H1 (cell line): ENCODE measurements around the gene HCAR1. TPM values are rescaled to one million over a fixed set of nuclear protein-coding genes. Genes with fewer than 3 reads are reported as not detected.

Experiments
- CTCF ChIA-PET: fragments of 300-600 bp; sonication (Branson Sonifier 250); formaldehyde crosslinking; loops from one replicate; lab custom pipeline; 2021; ENCODE audit not compliant: partially characterized antibody; lab: Charles Lee
- POLR2A ChIA-PET: fragments of 300-600 bp; sonication (Branson Sonifier 250); formaldehyde crosslinking; loops from one replicate; lab custom pipeline; 2021; ENCODE audit warnings: inconsistent platforms; ENCODE audit not compliant: partially characterized antibody; lab: Charles Lee
- DNase-seq, 2 experiments: peaks; one replicate each; pipeline versions ENCODE4 v3.0.0 to v3.0.0-alpha.2; 2010 to 2022; ENCODE audit warnings: low spot score in 2 of 2, low read depth in 1 of 2, mixed read lengths in 1 of 2
- FAIRE-seq: peaks from 2 replicates; lab custom pipeline; 2011; peaks lifted over from hg19 to GRCh38; lab: Jason Lieb, UNC
- H2AFZ ChIP-seq: 2 replicates; pipeline ENCODE4 v1.8.1; 2012; ENCODE audit warnings: low read length, inconsistent platforms
- H2AK5ac ChIP-seq: 2 replicates; pipeline ENCODE4 v1.6.1; 2013; ENCODE audit warnings: low read depth, low read length
- H2BK120ac ChIP-seq: replicated peaks from 2 replicates; pipeline ENCODE3; 2013; ENCODE audit warnings: low read depth, low read length, inconsistent platforms
- H2BK12ac ChIP-seq: 2 replicates; pipeline ENCODE4 v1.6.1; 2013; ENCODE audit warnings: low read depth, low read length
- H2BK15ac ChIP-seq: 2 replicates; pipeline ENCODE4 v1.6.1; 2013; ENCODE audit warnings: low read length
- H2BK20ac ChIP-seq: 2 replicates; pipeline ENCODE4 v1.6.1; 2013; ENCODE audit warnings: low read length
- H2BK5ac ChIP-seq: 2 replicates; pipeline ENCODE4 v1.6.1; 2013; ENCODE audit warnings: low read depth, low read length
- H3K14ac ChIP-seq: 2 replicates; pipeline ENCODE4 v1.6.1; 2013; ENCODE audit warnings: inconsistent platforms; ENCODE audit not compliant: insufficient read length
- H3K18ac ChIP-seq: 2 replicates; pipeline ENCODE4 v1.6.1; 2013; ENCODE audit warnings: low read length; ENCODE audit errors: extremely low read depth
- H3K23ac ChIP-seq: 2 replicates; pipeline ENCODE4 v1.6.1; 2013; ENCODE audit warnings: inconsistent platforms; ENCODE audit not compliant: insufficient read length
- H3K23me2 ChIP-seq: 2 replicates; pipeline ENCODE4 v1.6.1; 2013; ENCODE audit warnings: low read depth, low read length
- H3K27ac ChIP-seq: 2 replicates; pipeline ENCODE4 v1.6.1; 2011; ENCODE audit warnings: low read depth, low read length, inconsistent platforms
- H3K27me3 ChIP-seq, 4 experiments: replicated peaks in 1 of 4; 1 replicate in 1 of 4; 2 replicates in 3 of 4; pipeline versions ENCODE4 v1.6.1 to v1.8.1; 2011 to 2013; ENCODE audit warnings: low read length in 3 of 4, mild to moderate bottlenecking in 3 of 4, inconsistent platforms in 2 of 4, mixed read lengths in 2 of 4, moderate library complexity in 1 of 4; ENCODE audit not compliant: control insufficient read depth in 3 of 4, insufficient read depth in 3 of 4; ENCODE audit errors: extremely low read depth in 1 of 4
- H3K36me3 ChIP-seq, 4 experiments: 2 replicates each; pipeline versions ENCODE4 v1.6.1 to v1.8.1; 2011 to 2013; ENCODE audit warnings: mild to moderate bottlenecking in 4 of 4, low read length in 3 of 4, moderate library complexity in 2 of 4, control low read depth in 1 of 4, inconsistent platforms in 1 of 4; ENCODE audit not compliant: insufficient read depth in 4 of 4, control insufficient read depth in 2 of 4
- H3K4ac ChIP-seq: replicated peaks from 2 replicates; pipeline ENCODE3; 2013; ENCODE audit warnings: low read length, low read depth, mixed read lengths, inconsistent platforms; ENCODE audit not compliant: insufficient read length
- H3K4me1 ChIP-seq, 4 experiments: replicated peaks in 1 of 4; 1 replicate in 1 of 4; 2 replicates in 3 of 4; pipeline versions ENCODE4 v1.6.1 to v1.8.1; 2011 to 2013; ENCODE audit warnings: low read length in 3 of 4, inconsistent platforms in 2 of 4, mixed read lengths in 1 of 4; ENCODE audit not compliant: insufficient read depth in 4 of 4, control insufficient read depth in 3 of 4
- H3K4me2 ChIP-seq, 2 experiments: 2 replicates each; pipeline versions ENCODE4 v1.6.1 to v1.8.1; 2011 to 2013; ENCODE audit warnings: low read depth in 2 of 2, low read length in 2 of 2, control low read depth in 1 of 2, inconsistent platforms in 1 of 2, mild to moderate bottlenecking in 1 of 2; ENCODE audit not compliant: insufficient read depth in 1 of 2
- H3K4me3 ChIP-seq, 4 experiments: fragments of 200-600, 300-600 bp in 1 of 4; sonication (generic), shearing (Covaris generic), sonication (Bioruptor Twin) in 1 of 4; 2 replicates each; pipeline versions ENCODE4 v1.5.1 to v1.8.1; 2011 to 2016; ENCODE audit warnings: low read length in 4 of 4, low read depth in 3 of 4, control low read depth in 2 of 4, inconsistent platforms in 2 of 4, mild to moderate bottlenecking in 2 of 4, mixed read lengths in 1 of 4, moderate library complexity in 1 of 4; ENCODE audit not compliant: insufficient read depth in 2 of 4; ENCODE audit errors: extremely low read depth in 1 of 4
- H3K56ac ChIP-seq: replicated peaks from 2 replicates; pipeline ENCODE3; 2013; ENCODE audit warnings: low read depth, mild to moderate bottlenecking, mixed read lengths, low read length, inconsistent platforms; ENCODE audit not compliant: insufficient read length
- H3K79me1 ChIP-seq: 2 replicates; pipeline ENCODE4 v1.6.1; 2013; ENCODE audit warnings: low read depth, low read length, control low read depth
- H3K79me2 ChIP-seq, 2 experiments: 2 replicates each; pipeline versions ENCODE4 v1.6.1 to v1.8.1; 2012 to 2013; ENCODE audit warnings: low read length in 2 of 2, mild to moderate bottlenecking in 2 of 2, inconsistent platforms in 1 of 2; ENCODE audit not compliant: insufficient read depth in 2 of 2, control insufficient read depth in 1 of 2
- H3K9ac ChIP-seq, 4 experiments: replicated peaks in 1 of 4; 1 replicate in 1 of 4; 2 replicates in 3 of 4; pipeline versions ENCODE4 v1.6.1 to v1.8.1; 2011 to 2013; ENCODE audit warnings: low read depth in 3 of 4, low read length in 3 of 4, control low read depth in 2 of 4, mild to moderate bottlenecking in 2 of 4, moderate library complexity in 2 of 4, inconsistent platforms in 1 of 4; ENCODE audit errors: extremely low read depth in 1 of 4
- H3K9me3 ChIP-seq, 2 experiments: 2 replicates each; pipeline versions ENCODE4 v1.6.1 to v1.8.1; 2012 to 2013; ENCODE audit warnings: mild to moderate bottlenecking in 2 of 2, moderate library complexity in 2 of 2, control low read depth in 1 of 2, inconsistent platforms in 1 of 2, low read depth in 1 of 2, low read length in 1 of 2, mixed read lengths in 1 of 2; ENCODE audit not compliant: insufficient read depth in 2 of 2
- H4K20me1 ChIP-seq, 2 experiments: replicated peaks in 1 of 2; 2 replicates each; pipeline versions ENCODE3 to v1.8.1; 2011 to 2013; ENCODE audit warnings: inconsistent platforms in 2 of 2, low read length in 2 of 2, mild to moderate bottlenecking in 1 of 2; ENCODE audit not compliant: insufficient read depth in 2 of 2, control insufficient read depth in 1 of 2
- H4K5ac ChIP-seq: 2 replicates; pipeline ENCODE4 v1.6.1; 2013; ENCODE audit warnings: low read length, low read depth, mixed read lengths, inconsistent platforms; ENCODE audit not compliant: insufficient read length
- H4K8ac ChIP-seq: 2 replicates; pipeline ENCODE4 v1.8.0; 2013; ENCODE audit warnings: mild to moderate bottlenecking, moderate library complexity, low read length, inconsistent platforms; ENCODE audit not compliant: insufficient read depth; ENCODE audit errors: extremely low read depth
- H4K91ac ChIP-seq: replicated peaks from 2 replicates; pipeline ENCODE3; 2013; ENCODE audit warnings: low read length, mixed read lengths, inconsistent platforms; ENCODE audit not compliant: insufficient read length
- ATF3 ChIP-seq: IDR thresholded peaks from 2 replicates; pipeline ENCODE4 v1.6.1; 2011; ENCODE audit warnings: low read depth, mild to moderate bottlenecking, low read length; ENCODE audit not compliant: insufficient read depth
- CBX5 ChIP-seq: fragments of 300-800, 300-1000 bp; sonication (generic); IDR thresholded peaks from 2 replicates; pipeline ENCODE4 v1.7.1; 2016; ENCODE audit warnings: antibody characterized with exemption, low read length, low read depth
- CHD1 ChIP-seq: IDR thresholded peaks from 2 replicates; pipeline ENCODE4 v1.6.1; 2012; ENCODE audit warnings: low read depth, low read length, improper control_type of control experiment
- MAFK ChIP-seq: IDR thresholded peaks from 2 replicates; pipeline ENCODE4 v1.6.1; 2012; ENCODE audit warnings: low read depth, mild to moderate bottlenecking, improper control_type of control experiment, low read length
- POLR2AphosphoS5 ChIP-seq: IDR thresholded peaks from 2 replicates; pipeline ENCODE4 v1.6.1; 2011; ENCODE audit warnings: low read depth, low read length
- USF2 ChIP-seq: IDR thresholded peaks from 2 replicates; pipeline ENCODE4 v1.6.1; 2011; ENCODE audit warnings: low read length, improper control_type of control experiment
- WGBS, 2 experiments: shearing (Covaris generic) in 1 of 2; methylation state at CpG; one replicate each; pipeline versions ENCODE4 v1.1.6 to v1.1.7; 2013 to 2015; ENCODE audit warnings: low lambda C conversion rate in 2 of 2, mixed read lengths in 2 of 2, inconsistent platforms in 1 of 2, low coverage in 1 of 2, missing lambda C conversion rate in 1 of 2; ENCODE audit not compliant: insufficient replicate concordance in 2 of 2, insufficient coverage in 1 of 2, insufficient read length in 1 of 2; ENCODE audit errors: extremely low coverage in 1 of 2, missing lambda C conversion rate in 1 of 2; 5-methylcytosine and 5-hydroxymethylcytosine counted together
- polyA plus RNA-seq, 7 experiments: library from polyadenylated mRNA; depleted of rRNA in 3 of 7; stranded (reverse) in 5 of 7; unstranded in 2 of 7; fragments of >200 nt in 5 of 7; fragments of 200-250 nt in 2 of 7; gene quantifications; 1 replicate in 5 of 7; 2 replicates in 1 of 7; 4 replicates in 1 of 7; pipeline versions ENCODE4 v1.2.1 to v1.2.3, GENCODE V29; 2011 to 2013; ENCODE audit warnings: missing spikeins in 2 of 7, mixed read lengths in 2 of 7
- total RNA-seq: library from RNA; stranded (reverse); fragmentation: NEBNext Ultra II Directional; extraction: Animal tissue kit (Norgen Biotek cat#: 25700); gene quantifications from 2 replicates; pipeline ENCODE4 v1.2.1, GENCODE V29; 2021

HCAR1 gene
- total and polyA plus RNA-seq, 2 of the 8 experiments (the other 6 are each of a cell fraction or from before 2014, with no cell fraction given): 0.02 TPM; not detected in 1

GRCh38 chr12:122749569-122750332 lies 19.1 kb upstream of the HCAR1 start:
- Histone ChIP-seq H3K4me2 (no peak overlapping the region), H3K79me2 (peaks cover 0 to 20% of the 10 kb centered on the region in 2 experiments; a peak in 3 of 4 replicates), H3K27ac (no peak overlapping the region), H2BK5ac (peak overlapping the region; percentile 28; the same call in 1 of the 2 replicates), H4K8ac (no peak overlapping the region), H4K5ac (no peak overlapping the region), H3K79me1 (peaks cover 2% of the 10 kb centered on the region; the same call in 1 of the 2 replicates), H3K14ac (no peak overlapping the region), H3K9ac (no peak overlapping the region), H4K20me1 (peaks cover 0 to 2% of the 10 kb centered on the region in 2 experiments), H2BK120ac (no peak overlapping the region), H2BK15ac (0 out of 2 replicates have a peak overlapping the region, but pooled peaks have one; percentile 5), H3K18ac (no peak overlapping the region), H2AFZ (no peak overlapping the region), H3K4me1 (peaks cover 2 to 9% (median 6%) of the 10 kb centered on the region in 4 experiments; a peak in 5 of 7 replicates), H3K23me2 (0 out of 2 replicates have a peak, but pooled peaks cover 7% of the 10 kb centered on the region), H4K91ac (no peak overlapping the region), H2BK12ac (no peak overlapping the region), H3K27me3 (no peaks in the 10 kb centered on the region), H3K9me3 (no peaks in the 10 kb centered on the region), H2AK5ac (peak overlapping the region; percentile 59; the same call in 1 of the 2 replicates), H3K23ac (no peak overlapping the region), H2BK20ac (no peak overlapping the region), H3K4ac (no peak overlapping the region), H3K36me3 (peaks cover 2 to 11% (median 7%) of the 10 kb centered on the region in 4 experiments; a peak in 4 of 8 replicates), H3K56ac (no peak overlapping the region), H3K4me3 (no peak overlapping the region)
- no peak for DNase-seq
- 89% methylated on average over 6 of the region's 6 CpGs; no CpG with 5 or more reads in 1 of the 2 experiments for WGBS, 2 experiments
- TF ChIP-seq CHD1 (no peak), CBX5 (no peak), USF2 (peak; percentile 88), POLR2AphosphoS5 (no peak), ATF3 (peak; percentile 70), MAFK (no peak)
- CTCF ChIA-PET: interaction anchor here (0.5 kb wide), 1 partner anchor 16 kb away, joined by 3 read pairs; no protein-coding TSS in a partner anchor
- POLR2A ChIA-PET: interaction anchor here (1.1 kb wide), 2 partner anchors 24 to 283 kb away, joined by 3 read pairs; no protein-coding TSS in a partner anchor
- no peak for FAIRE-seq
